Measurements from ENCODE around the gene ZCCHC7. TPM values are rescaled to one million over a fixed set of nuclear protein-coding genes. Genes with fewer than 3 reads are reported as not detected.

Gene ZCCHC7
- total and polyA plus RNA-seq, 7 experiments from 2014 or later = 26.1 to 47.1 (median 40.3) TPM

GRCh38 chr9:37380570-37380969, 260.2 kb downstream of the ZCCHC7 start:
- H3K27me3 ChIP-seq (ENCODE audit: control insufficient read depth in 2 of 2, insufficient read depth in 2 of 2, low read length in 2 of 2) = no peaks in the 10 kb centered on the region
- peaks cover 0 to 5% (median 0%) of the 10 kb centered on the region in 5 donors for H3K36me3 Mint-ChIP-seq
- no peaks in the 10 kb centered on the region for H3K4me1 ChIP-seq (ENCODE audit: control insufficient read depth in 2 of 2, insufficient read depth in 2 of 2, low read length in 2 of 2)
- no peaks in the 10 kb centered on the region for H3K9me3 ChIP-seq (ENCODE audit: control insufficient read depth in 2 of 3, low read length in 3 of 3)
- CTCF ChIA-PET = interaction anchor here (1.2 kb wide), 1 partner anchor 12 kb away, joined by 3 read pairs; no protein-coding TSS in a partner anchor
- no peaks in the 10 kb centered on the region for H3K36me3 ChIP-seq (ENCODE audit: control insufficient read depth in 2 of 3, insufficient read depth in 3 of 3, low read length in 3 of 3)
- H3K4me1 Mint-ChIP-seq = peaks cover 0 to 2% (median 0%) of the 10 kb centered on the region in 7 donors
- no peak overlapping the region for H3K27ac Mint-ChIP-seq
- no peak overlapping the region for H3K27ac ChIP-seq (ENCODE audit: low read depth, low read length)
- H3K27me3 Mint-ChIP-seq = peaks cover 0 to 14% (median 10%) of the 10 kb centered on the region in 5 donors
- ATAC-seq = no peak
- H3K4me3 Mint-ChIP-seq = no peak overlapping the region
- POLR2A ChIA-PET = no interaction called here
- no peak overlapping the region for H3K4me3 ChIP-seq (ENCODE audit: low read length)
- no peak for DNase-seq
- peaks cover 0 to 4% (median 0%) of the 10 kb centered on the region in 11 donors for H3K9me3 Mint-ChIP-seq
- intact Hi-C loops (cut with micrococcal nuclease) = no loop called here

- CTCF ChIA-PET = interaction anchor here (1.2 kb wide), 1 partner anchor 11 kb away, joined by 3 read pairs; no protein-coding TSS in a partner anchor
- ATAC-seq = no peak
Observed at GRCh38 chr9:37381094-37381741, 260.8 kb downstream of the ZCCHC7 start.

GRCh38 chr9:37382161-37382981, 262.0 kb downstream of the ZCCHC7 start:
- Mint-ChIP-seq H3K9me3 (peaks cover 0 to 4% (median 0%) of the 10 kb centered on the region in 11 donors), H3K36me3 (peaks cover 0 to 5% (median 0%) of the 10 kb centered on the region in 5 donors), H3K4me1 (peaks cover 0 to 2% (median 0%) of the 10 kb centered on the region in 7 donors), H3K27ac (no peak overlapping the region), H3K4me3 (no peak overlapping the region), H3K27me3 (peaks cover 0 to 7% (median 0%) of the 10 kb centered on the region in 5 donors)
- H3K27me3 ChIP-seq (ENCODE audit: control insufficient read depth in 2 of 2, insufficient read depth in 2 of 2, low read length in 2 of 2) = no peaks in the 10 kb centered on the region
- ATAC-seq (no peak), DNase-seq (no peak)
- no peak overlapping the region for H3K4me3 ChIP-seq (ENCODE audit: low read length)
- no peak overlapping the region for H3K27ac ChIP-seq (ENCODE audit: low read depth, low read length)
- no peaks in the 10 kb centered on the region for H3K9me3 ChIP-seq (ENCODE audit: control insufficient read depth in 2 of 3, low read length in 3 of 3)
- no peaks in the 10 kb centered on the region for H3K4me1 ChIP-seq (ENCODE audit: control insufficient read depth in 2 of 2, insufficient read depth in 2 of 2, low read length in 2 of 2)
- intact Hi-C loops (cut with micrococcal nuclease) = no loop called here
- CTCF ChIA-PET = no interaction called here
- POLR2A ChIA-PET = no interaction called here
- H3K36me3 ChIP-seq (ENCODE audit: control insufficient read depth in 2 of 3, insufficient read depth in 3 of 3, low read length in 3 of 3) = no peaks in the 10 kb centered on the region

More at GRCh38 chr9:37381094-37381741, 260.8 kb downstream of the ZCCHC7 start:
- Histone ChIP-seq H3K9me3 (ENCODE audit: control insufficient read depth in 2 of 3, low read length in 3 of 3) (no peaks in the 10 kb centered on the region), H3K27me3 (ENCODE audit: control insufficient read depth in 2 of 2, insufficient read depth in 2 of 2, low read length in 2 of 2) (no peaks in the 10 kb centered on the region), H3K27ac (ENCODE audit: low read depth, low read length) (no peak overlapping the region), H3K4me3 (ENCODE audit: low read length) (no peak overlapping the region), H3K4me1 (ENCODE audit: control insufficient read depth in 2 of 2, insufficient read depth in 2 of 2, low read length in 2 of 2) (no peaks in the 10 kb centered on the region), H3K36me3 (ENCODE audit: control insufficient read depth in 2 of 3, insufficient read depth in 3 of 3, low read length in 3 of 3) (no peaks in the 10 kb centered on the region)
- no peak overlapping the region for H3K4me3 Mint-ChIP-seq
- peaks cover 0 to 2% (median 0%) of the 10 kb centered on the region in 7 donors for H3K4me1 Mint-ChIP-seq
- no peak for DNase-seq
- H3K27ac Mint-ChIP-seq = no peak overlapping the region
- POLR2A ChIA-PET = no interaction called here
- peaks cover 0 to 5% (median 0%) of the 10 kb centered on the region in 5 donors for H3K36me3 Mint-ChIP-seq
- peaks cover 0 to 12% (median 10%) of the 10 kb centered on the region in 5 donors for H3K27me3 Mint-ChIP-seq
- intact Hi-C loops (cut with micrococcal nuclease) = no loop called here
- H3K9me3 Mint-ChIP-seq = peaks cover 0 to 4% (median 0%) of the 10 kb centered on the region in 11 donors

GRCh38 chr9:37382982-37383357, 262.6 kb downstream of the ZCCHC7 start:
- H3K36me3 Mint-ChIP-seq = peaks cover 0 to 5% (median 0%) of the 10 kb centered on the region in 5 donors
- DNase-seq = no peak
- no peaks in the 10 kb centered on the region for H3K9me3 ChIP-seq (ENCODE audit: control insufficient read depth in 2 of 3, low read length in 3 of 3)
- H3K4me3 Mint-ChIP-seq = no peak overlapping the region
- peaks cover 0 to 2% (median 0%) of the 10 kb centered on the region in 7 donors for H3K4me1 Mint-ChIP-seq
- H3K9me3 Mint-ChIP-seq = peaks cover 0 to 4% (median 0%) of the 10 kb centered on the region in 11 donors
- peaks cover 0 to under 1% (median 0%) of the 10 kb centered on the region in 5 donors for H3K27me3 Mint-ChIP-seq
- ATAC-seq = no peak
- H3K36me3 ChIP-seq (ENCODE audit: control insufficient read depth in 2 of 3, insufficient read depth in 3 of 3, low read length in 3 of 3) = no peaks in the 10 kb centered on the region
- H3K4me1 ChIP-seq (ENCODE audit: control insufficient read depth in 2 of 2, insufficient read depth in 2 of 2, low read length in 2 of 2) = no peaks in the 10 kb centered on the region
- no peak overlapping the region for H3K4me3 ChIP-seq (ENCODE audit: low read length)
- ChIA-PET CTCF (no interaction called here), POLR2A (no interaction called here)
- no peak overlapping the region for H3K27ac Mint-ChIP-seq
- no peak overlapping the region for H3K27ac ChIP-seq (ENCODE audit: low read depth, low read length)
- intact Hi-C loops (cut with micrococcal nuclease) = no loop called here
- no peaks in the 10 kb centered on the region for H3K27me3 ChIP-seq (ENCODE audit: control insufficient read depth in 2 of 2, insufficient read depth in 2 of 2, low read length in 2 of 2)

GRCh38 chr9:37383393-37383792, 263.0 kb downstream of the ZCCHC7 start:
- ChIA-PET POLR2A (no interaction called here), CTCF (no interaction called here)
- Histone ChIP-seq H3K36me3 (ENCODE audit: control insufficient read depth in 2 of 3, insufficient read depth in 3 of 3, low read length in 3 of 3) (no peaks in the 10 kb centered on the region), H3K4me1 (ENCODE audit: control insufficient read depth in 2 of 2, insufficient read depth in 2 of 2, low read length in 2 of 2) (no peaks in the 10 kb centered on the region), H3K27me3 (ENCODE audit: control insufficient read depth in 2 of 2, insufficient read depth in 2 of 2, low read length in 2 of 2) (no peaks in the 10 kb centered on the region), H3K27ac (ENCODE audit: low read depth, low read length) (no peak overlapping the region), H3K9me3 (ENCODE audit: control insufficient read depth in 2 of 3, low read length in 3 of 3) (no peaks in the 10 kb centered on the region), H3K4me3 (ENCODE audit: low read length) (no peak overlapping the region)
- Mint-ChIP-seq H3K27me3 (no peaks in the 10 kb centered on the region), H3K9me3 (peaks cover 0 to 4% (median 0%) of the 10 kb centered on the region in 11 donors), H3K27ac (no peak overlapping the region), H3K4me3 (no peak overlapping the region), H3K36me3 (peaks cover 0 to 5% (median 0%) of the 10 kb centered on the region in 5 donors), H3K4me1 (peaks cover 0 to 2% (median 0%) of the 10 kb centered on the region in 7 donors)
- DNase-seq (no peak), ATAC-seq (no peak)
- intact Hi-C loops (cut with micrococcal nuclease) = no loop called here

GRCh38 chr9:37383876-37384746, 263.7 kb downstream of the ZCCHC7 start:
- ATAC-seq = no peak
- Mint-ChIP-seq H3K27ac (no peak overlapping the region), H3K4me1 (peaks cover 0 to 2% (median 0%) of the 10 kb centered on the region in 7 donors), H3K27me3 (no peaks in the 10 kb centered on the region), H3K36me3 (peaks cover 0 to 5% (median 0%) of the 10 kb centered on the region in 5 donors), H3K4me3 (no peak overlapping the region), H3K9me3 (peaks cover 0 to 4% (median 0%) of the 10 kb centered on the region in 11 donors)
- no peak overlapping the region for H3K4me3 ChIP-seq (ENCODE audit: low read length)
- no peaks in the 10 kb centered on the region for H3K27me3 ChIP-seq (ENCODE audit: control insufficient read depth in 2 of 2, insufficient read depth in 2 of 2, low read length in 2 of 2)
- ChIA-PET CTCF (no interaction called here), POLR2A (no interaction called here)
- no peak for DNase-seq
- H3K9me3 ChIP-seq (ENCODE audit: control insufficient read depth in 2 of 3, low read length in 3 of 3) = no peaks in the 10 kb centered on the region
- no peak overlapping the region for H3K27ac ChIP-seq (ENCODE audit: low read depth, low read length)
- intact Hi-C loops (cut with micrococcal nuclease) = no loop called here
- H3K4me1 ChIP-seq (ENCODE audit: control insufficient read depth in 2 of 2, insufficient read depth in 2 of 2, low read length in 2 of 2) = no peaks in the 10 kb centered on the region
- no peaks in the 10 kb centered on the region for H3K36me3 ChIP-seq (ENCODE audit: control insufficient read depth in 2 of 3, insufficient read depth in 3 of 3, low read length in 3 of 3)
